Measurements from ENCODE around the gene NARF.

GRCh38 chr17:82525712-82526111, 67.2 kb downstream of the NARF start:
- TF ChIP-seq, protein P1, sequence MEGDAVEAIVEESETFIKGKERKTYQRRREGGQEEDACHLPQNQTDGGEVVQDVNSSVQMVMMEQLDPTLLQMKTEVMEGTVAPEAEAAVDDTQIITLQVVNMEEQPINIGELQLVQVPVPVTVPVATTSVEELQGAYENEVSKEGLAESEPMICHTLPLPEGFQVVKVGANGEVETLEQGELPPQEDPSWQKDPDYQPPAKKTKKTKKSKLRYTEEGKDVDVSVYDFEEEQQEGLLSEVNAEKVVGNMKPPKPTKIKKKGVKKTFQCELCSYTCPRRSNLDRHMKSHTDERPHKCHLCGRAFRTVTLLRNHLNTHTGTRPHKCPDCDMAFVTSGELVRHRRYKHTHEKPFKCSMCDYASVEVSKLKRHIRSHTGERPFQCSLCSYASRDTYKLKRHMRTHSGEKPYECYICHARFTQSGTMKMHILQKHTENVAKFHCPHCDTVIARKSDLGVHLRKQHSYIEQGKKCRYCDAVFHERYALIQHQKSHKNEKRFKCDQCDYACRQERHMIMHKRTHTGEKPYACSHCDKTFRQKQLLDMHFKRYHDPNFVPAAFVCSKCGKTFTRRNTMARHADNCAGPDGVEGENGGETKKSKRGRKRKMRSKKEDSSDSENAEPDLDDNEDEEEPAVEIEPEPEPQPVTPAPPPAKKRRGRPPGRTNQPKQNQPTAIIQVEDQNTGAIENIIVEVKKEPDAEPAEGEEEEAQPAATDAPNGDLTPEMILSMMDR (IDR thresholded peaks at IDR 0.05; ENCODE audit: insufficient read depth, low read length, poor library complexity, severe bottlenecking), result no peak
- TF ChIP-seq EZH2phosphoT487 (conservative IDR thresholded peaks at IDR 0.05; ENCODE audit: low read length), result no peak

All from SU-DHL-6 (cell line).